ENCODE measurements around the gene CTH.

CTH gene

GRCh38 chr1:70431874-70432273 is 20.8 kb downstream of the CTH start:
- Histone ChIP-seq H3K9me3 (replicated peaks; ENCODE audit: insufficient read depth, low read length) (no peaks in the 10 kb centered on the region), H3F3A (ENCODE audit: insufficient read depth, low read length) (no peaks in the 10 kb centered on the region), H2AFZ (ENCODE audit: low read length) (no peak overlapping the region), H3K27me3 (replicated peaks; ENCODE audit: insufficient read depth, low read length) (no peaks in the 10 kb centered on the region), H3K79me2 (ENCODE audit: low read length) (no peaks in the 10 kb centered on the region), H3K9me2 (replicated peaks; ENCODE audit: insufficient read depth, low read length) (no peaks in the 10 kb centered on the region), H3K9ac (ENCODE audit: low read length) (no peak overlapping the region), H3K4me1 (ENCODE audit: low read length) (no peaks in the 10 kb centered on the region), H3K4me2 (ENCODE audit: low read depth, low read length) (no peak overlapping the region), H3K4me3 (ENCODE audit: low read length) (no peak overlapping the region), H4K20me1 (ENCODE audit: insufficient read depth, low read length) (no peaks in the 10 kb centered on the region), H3K36me3 (replicated peaks; ENCODE audit: insufficient read depth, low read length) (no peaks in the 10 kb centered on the region), H3K27ac (ENCODE audit: low read length) (no peak overlapping the region)
- TF ChIP-seq EZH2phosphoT487 (IDR thresholded peaks at IDR 0.05; ENCODE audit: low read length) (no peak), CTCF (IDR thresholded peaks at IDR 0.05; ENCODE audit: low read length) (no peak)
- no peak for DNase-seq

DNA sequence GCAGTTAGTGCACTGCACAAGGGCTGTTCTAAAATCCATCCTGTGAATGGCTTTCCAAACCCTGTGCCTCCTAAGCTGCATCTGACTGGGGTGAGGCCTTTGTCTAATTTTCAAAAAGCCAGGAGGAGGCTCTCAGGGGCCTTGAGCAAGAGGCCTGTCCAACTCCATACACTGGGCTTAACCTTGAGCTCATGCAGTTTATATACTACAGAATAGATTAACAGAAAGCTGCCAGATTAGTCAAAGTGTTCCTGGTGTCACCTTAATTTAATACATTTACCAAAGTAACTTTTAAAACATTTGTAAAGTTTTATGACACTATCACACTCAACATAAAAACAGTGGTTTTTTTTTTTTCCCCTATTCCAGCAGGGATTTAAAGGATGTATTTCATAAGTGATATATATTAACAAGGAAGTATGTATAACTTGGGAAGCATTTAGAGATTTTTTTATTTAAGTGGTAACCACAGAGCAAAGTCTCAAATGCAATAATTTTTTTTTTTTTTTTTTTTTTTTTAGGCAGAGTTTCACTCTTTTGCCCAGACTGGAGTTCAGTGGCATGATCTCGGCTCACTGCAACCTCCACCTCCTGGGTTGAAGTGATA is 23.3 kb downstream of the CTH start:
- no peaks in the 10 kb centered on the region for H3K36me3 ChIP-seq (replicated peaks; ENCODE audit: insufficient read depth, low read length)
- no peak for DNase-seq
- H3K9ac ChIP-seq (ENCODE audit: low read length): no peak overlapping the region
- no peaks in the 10 kb centered on the region for H3K27me3 ChIP-seq (replicated peaks; ENCODE audit: insufficient read depth, low read length)
- H2AFZ ChIP-seq (ENCODE audit: low read length): no peak overlapping the region
- H3K79me2 ChIP-seq (ENCODE audit: low read length): no peaks in the 10 kb centered on the region
- H3K9me2 ChIP-seq (replicated peaks; ENCODE audit: insufficient read depth, low read length): no peaks in the 10 kb centered on the region
- no peaks in the 10 kb centered on the region for H3K4me1 ChIP-seq (ENCODE audit: low read length)
- no peak overlapping the region for H3K4me2 ChIP-seq (ENCODE audit: low read depth, low read length)
- H3K9me3 ChIP-seq (replicated peaks; ENCODE audit: insufficient read depth, low read length): no peaks in the 10 kb centered on the region
- H3F3A ChIP-seq (ENCODE audit: insufficient read depth, low read length): no peaks in the 10 kb centered on the region
- no peak overlapping the region for H3K27ac ChIP-seq (ENCODE audit: low read length)
- TF ChIP-seq CTCF (IDR thresholded peaks at IDR 0.05; ENCODE audit: low read length) (no peak), EZH2 (optimal IDR thresholded peaks at IDR 0.05; ENCODE audit: low read depth, low read length) (no peak), EZH2phosphoT487 (IDR thresholded peaks at IDR 0.05; ENCODE audit: low read length) (no peak)
- no peaks in the 10 kb centered on the region for H4K20me1 ChIP-seq (ENCODE audit: insufficient read depth, low read length)
- no peak overlapping the region for H3K4me3 ChIP-seq (ENCODE audit: low read length)

DNA sequence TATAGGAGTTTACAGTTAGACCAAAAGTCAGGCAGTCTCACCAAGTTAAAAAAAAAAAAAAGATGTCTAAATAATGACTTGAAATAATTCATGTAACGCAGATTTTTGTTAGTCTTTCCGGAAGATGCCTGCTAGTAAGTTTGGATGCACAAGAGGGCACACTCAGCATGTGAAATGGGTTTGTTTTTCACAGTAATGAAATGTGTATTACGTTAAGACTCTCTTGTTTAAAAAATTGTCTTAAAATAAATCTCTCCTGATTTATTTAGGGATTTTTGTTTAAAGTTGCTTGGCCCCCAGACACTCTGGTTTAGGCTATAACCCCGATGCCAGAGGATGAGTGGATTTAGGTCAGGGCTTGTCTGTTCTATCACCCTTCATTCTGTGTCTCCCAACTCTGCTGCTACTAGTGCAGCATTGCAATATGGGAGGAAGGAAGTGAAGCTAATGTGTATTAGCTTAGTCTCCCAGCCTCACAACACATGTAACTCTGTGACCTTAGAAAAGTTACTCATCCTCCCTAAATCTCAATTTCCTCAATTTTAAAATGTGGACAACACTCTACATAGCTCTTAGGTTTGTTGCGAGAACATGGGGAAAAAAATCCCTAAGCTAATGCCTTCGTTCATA is 25.7 kb downstream of the CTH start:
- Histone ChIP-seq H3K4me1 (ENCODE audit: low read length) (no peaks in the 10 kb centered on the region), H3F3A (ENCODE audit: insufficient read depth, low read length) (no peaks in the 10 kb centered on the region), H3K4me2 (ENCODE audit: low read depth, low read length) (no peak overlapping the region), H3K79me2 (ENCODE audit: low read length) (no peaks in the 10 kb centered on the region), H3K27me3 (replicated peaks; ENCODE audit: insufficient read depth, low read length) (no peaks in the 10 kb centered on the region), H3K36me3 (replicated peaks; ENCODE audit: insufficient read depth, low read length) (no peaks in the 10 kb centered on the region), H4K20me1 (ENCODE audit: insufficient read depth, low read length) (no peaks in the 10 kb centered on the region), H3K9ac (ENCODE audit: low read length) (no peak overlapping the region), H3K9me3 (replicated peaks; ENCODE audit: insufficient read depth, low read length) (no peaks in the 10 kb centered on the region), H2AFZ (ENCODE audit: low read length) (no peak overlapping the region), H3K27ac (ENCODE audit: low read length) (no peak overlapping the region), H3K4me3 (ENCODE audit: low read length) (no peak overlapping the region), H3K9me2 (replicated peaks; ENCODE audit: insufficient read depth, low read length) (no peaks in the 10 kb centered on the region)
- no peak for DNase-seq
- TF ChIP-seq EZH2phosphoT487 (IDR thresholded peaks at IDR 0.05; ENCODE audit: low read length): no peak
- no peak for TF ChIP-seq CTCF (IDR thresholded peaks at IDR 0.05; ENCODE audit: low read length)
- TF ChIP-seq EZH2 (optimal IDR thresholded peaks at IDR 0.05; ENCODE audit: low read depth, low read length): no peak

Measured in MM.1S (cell line).